ENCODE results near the gene PLD4.
A peak's percentile ranks its signal among the peaks of the same experiment; 100 is the strongest.
"Not testable (repeated sequence)": the region's sequence is repeated elsewhere in the genome, so short reads cannot be mapped to it uniquely, and the experiment has no call there.

PLD4 gene

GRCh38 chr14:104924421-104925213, at the start of gene PLD4:
TSS of gene PLD4 (plus strand) at chr14:104924879. CDS start at chr14:104927141, 2,262 bp downstream.
- intact Hi-C loops (cut with DNase I) = no loop called here
- peak in 2 of 42 donors; percentile 30 to 36 for DNase-seq

DNA sequence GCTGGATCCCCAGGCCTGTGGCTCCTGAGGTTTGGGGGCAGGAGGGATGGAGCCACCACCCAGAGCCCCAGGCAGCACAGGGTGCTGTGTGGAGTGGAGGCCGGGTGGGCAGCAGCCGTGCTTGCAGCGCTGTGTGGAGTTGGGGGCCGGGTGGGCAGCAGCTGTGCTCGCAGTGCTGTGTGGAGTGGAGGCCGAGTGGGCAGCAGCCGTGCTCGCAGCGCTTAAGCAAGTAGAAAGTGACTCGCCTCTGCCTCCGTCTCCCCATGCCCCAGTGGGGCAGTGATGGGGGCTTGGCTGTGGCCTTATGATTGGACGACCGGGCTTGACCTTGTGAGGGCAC, 49.3 kb upstream of the PLD4 start:
- DNase-seq = no peak
- intact Hi-C loops (cut with DNase I) = no loop called here

DNA sequence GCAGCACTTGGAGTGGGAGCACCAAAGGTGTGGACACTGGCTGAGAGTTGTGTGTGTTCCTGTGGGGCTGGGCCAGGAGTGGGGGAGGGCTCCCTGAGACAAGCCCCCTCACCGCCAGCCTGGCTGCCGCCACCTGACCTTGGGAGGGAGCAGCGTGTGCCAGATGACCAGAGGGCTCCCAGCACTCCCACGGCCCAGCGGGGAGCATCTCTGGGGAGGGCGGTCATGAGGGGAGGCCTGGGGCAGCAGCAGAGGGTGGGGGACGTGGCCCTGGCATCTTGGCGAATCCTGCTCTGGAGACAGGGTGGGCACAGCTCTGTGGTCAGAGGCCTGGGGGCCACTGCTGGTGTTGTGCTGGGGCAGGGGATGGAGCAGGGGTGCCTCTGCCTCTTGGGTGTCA, 48.9 kb upstream of the PLD4 start:
- intact Hi-C loops (cut with DNase I) = no loop called here

GRCh38 chr14:104876251-104876699, 48.4 kb upstream of the PLD4 start:
- DNase-seq = peak in 1 of 42 donors; percentile 2
- intact Hi-C loops (cut with DNase I) = no loop called here

More for the DNA sequence above, 48.9 kb upstream of the PLD4 start:
- DNase-seq = no peak

- peak in 1 of 42 donors; percentile 0 for DNase-seq
Observed at GRCh38 chr14:104877066-104877805, 47.4 kb upstream of the PLD4 start.

DNA sequence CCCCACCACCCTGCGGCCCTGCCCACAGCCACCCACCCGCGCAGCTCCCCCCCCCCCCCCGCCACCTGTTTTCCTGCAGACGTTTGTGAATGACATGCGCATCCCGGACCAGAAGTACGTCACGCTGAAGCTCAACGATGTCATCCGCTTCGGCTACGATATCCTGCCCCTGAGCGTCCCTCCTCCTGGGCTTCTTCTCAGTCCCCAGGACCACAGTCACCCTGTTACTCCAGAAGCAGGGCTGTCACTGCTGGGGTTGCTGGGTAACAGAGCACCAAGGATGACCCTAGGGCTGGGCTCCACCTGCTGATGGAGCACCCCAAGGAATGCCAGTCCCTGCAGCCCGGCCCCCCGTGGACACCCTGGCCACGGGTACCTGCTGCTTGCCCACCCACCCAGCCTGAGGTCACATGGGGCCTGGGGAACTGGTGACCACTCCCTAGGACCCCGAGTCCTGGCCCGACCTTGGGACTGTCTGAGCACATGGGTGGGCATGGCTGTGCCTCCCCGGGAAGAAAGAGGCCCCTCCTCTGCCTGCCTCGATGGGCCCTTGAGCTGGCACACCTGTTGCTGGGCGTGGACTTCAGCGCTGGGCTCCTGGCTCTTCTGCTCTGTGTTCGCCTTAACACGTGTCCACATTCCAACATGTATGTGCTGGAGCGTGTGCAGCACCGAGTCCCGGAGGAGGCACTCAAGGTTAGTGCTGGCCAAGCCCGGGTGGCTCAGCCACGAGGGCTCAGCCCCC, 46.7 kb upstream of the PLD4 start:
- intact Hi-C loops (cut with DNase I) = no loop called here
- peak in 2 of 42 donors; percentile 0 to 2 for DNase-seq

More at GRCh38 chr14:104877066-104877805, 47.4 kb upstream of the PLD4 start:
- intact Hi-C loops (cut with DNase I) = no loop called here

DNA sequence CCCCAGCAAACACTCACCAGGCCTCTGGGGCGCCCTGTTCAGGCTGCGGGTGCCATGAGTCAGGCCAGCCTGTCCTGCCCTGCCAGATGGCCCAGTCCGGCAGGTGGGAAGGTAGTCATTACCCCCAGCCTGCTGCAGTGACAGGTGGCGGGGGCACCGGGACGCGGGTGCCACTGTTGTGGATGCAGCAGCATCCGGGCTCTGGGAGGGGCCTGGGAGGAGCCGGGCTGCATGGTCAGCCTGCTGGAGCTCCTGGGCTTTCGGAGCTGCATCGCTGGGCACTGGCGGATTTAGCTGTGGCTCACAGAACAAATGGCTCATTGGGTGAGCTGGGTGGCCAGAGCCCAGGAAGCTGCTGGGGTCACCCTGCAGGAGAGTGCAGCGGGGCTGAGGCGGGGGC, 46.1 kb upstream of the PLD4 start:
- intact Hi-C loops (cut with DNase I) = no loop called here
- peak in 2 of 42 donors; percentile 1 for DNase-seq

- intact Hi-C loops (cut with DNase I) = no loop called here
- DNase-seq = peak in 1 of 42 donors; percentile 2
Observed at GRCh38 chr14:104879201-104879982, 45.3 kb upstream of the PLD4 start.

- intact Hi-C loops (cut with DNase I) = no loop called here
- peak in 2 of 42 donors; percentile 0 to 2 for DNase-seq
Observed at GRCh38 chr14:104879983-104880565, 44.6 kb upstream of the PLD4 start.

DNA sequence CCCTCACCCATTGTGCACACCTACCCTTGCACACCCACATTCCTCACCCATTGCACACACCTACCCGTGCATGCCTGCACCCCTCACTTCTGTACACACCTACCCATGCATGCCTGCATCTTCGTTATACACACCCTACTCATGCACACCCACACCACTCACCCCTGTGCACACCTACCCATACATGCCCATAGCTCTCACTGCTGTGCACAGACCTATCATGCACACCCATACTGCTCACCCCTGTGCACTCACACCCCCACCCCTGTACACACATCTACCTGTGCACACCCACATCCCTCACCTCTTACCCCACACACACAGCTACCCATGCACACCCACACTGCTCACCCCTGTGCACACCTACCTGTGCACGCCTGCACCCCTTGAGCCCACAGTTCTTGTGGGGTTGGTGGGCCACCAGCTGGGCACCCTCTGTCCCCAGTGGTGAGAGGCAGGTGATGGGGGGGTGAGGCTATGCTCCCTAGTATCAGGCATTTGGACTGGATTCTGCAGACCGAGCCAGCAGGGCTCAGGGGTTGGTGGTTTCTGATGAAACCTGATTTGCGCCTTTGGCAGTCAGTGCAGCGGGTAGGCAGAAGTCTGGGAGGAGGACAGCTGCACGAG, 44.0 kb upstream of the PLD4 start:
- DNase-seq = peak in 3 of 42 donors; percentile 1 to 27 (median 3)
- intact Hi-C loops (cut with DNase I) = no loop called here

DNA sequence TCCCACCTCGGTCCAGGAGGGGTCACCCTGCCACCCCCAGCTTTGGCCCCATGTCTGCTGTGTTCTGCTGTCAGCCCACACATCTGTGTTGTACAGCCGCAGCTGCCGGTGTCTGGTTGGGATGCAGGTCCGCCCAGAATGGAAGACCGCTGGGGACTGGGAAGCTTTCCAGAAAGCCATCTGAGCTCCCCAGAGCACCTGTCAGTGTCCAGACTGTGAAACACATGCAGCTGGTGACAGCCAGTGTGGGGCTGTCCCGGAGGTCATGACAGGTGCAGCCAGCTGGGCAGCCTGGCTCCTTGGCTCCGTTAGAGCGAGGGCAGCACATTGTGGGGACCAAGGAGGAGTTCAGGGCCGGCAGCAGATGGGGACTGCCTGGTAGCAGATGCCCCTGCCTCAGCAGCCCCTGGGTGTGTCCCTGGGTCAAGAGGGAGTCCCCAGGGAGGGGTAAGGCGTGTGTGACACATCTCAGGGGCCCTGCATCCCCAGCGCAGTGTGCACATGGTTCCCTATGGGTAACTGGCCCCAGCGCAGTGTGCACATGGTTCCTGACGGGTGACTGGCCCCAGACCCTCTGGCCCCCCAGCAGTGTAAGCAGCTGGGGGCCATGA, 43.2 kb upstream of the PLD4 start:
- DNase-seq = peak in 1 of 42 donors; percentile 1
- intact Hi-C loops (cut with DNase I) = no loop called here

DNA sequence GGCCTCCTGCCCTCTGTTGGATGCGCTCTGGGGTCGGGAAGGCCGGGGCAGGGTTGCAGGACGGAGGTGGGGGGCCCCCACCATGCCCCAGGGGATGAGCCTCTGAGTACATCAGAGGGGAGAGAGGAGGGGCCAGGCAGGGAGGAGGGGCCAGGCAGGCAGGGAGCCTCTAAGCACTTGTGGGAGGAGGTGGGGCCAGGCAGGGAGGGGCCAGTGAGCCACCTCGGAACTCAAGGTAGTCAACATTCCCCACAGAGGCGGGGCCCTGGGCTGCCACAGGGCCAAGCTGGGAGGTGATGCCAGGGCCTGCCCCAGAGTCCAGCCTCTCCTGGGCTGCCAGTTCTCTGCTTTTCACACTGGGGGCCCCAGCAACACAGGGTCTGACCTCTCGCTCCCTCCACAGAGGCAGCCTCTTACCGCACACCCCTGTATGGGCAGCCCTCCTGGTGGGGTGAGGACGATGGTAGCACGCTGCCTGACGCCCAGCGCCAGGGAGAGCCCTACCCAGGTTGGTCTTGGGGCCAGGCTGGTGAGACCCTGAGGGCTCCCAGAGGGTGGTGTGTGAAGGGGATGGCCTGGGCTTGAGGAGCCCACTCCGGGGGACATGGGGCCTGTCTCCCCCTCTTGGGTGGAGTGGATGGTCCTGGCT, 42.2 kb upstream of the PLD4 start:
- intact Hi-C loops (cut with DNase I) = no loop called here
- peak in 4 of 42 donors; percentile 36 to 61 (median 53) for DNase-seq

- DNase-seq = peak in 1 of 42 donors; percentile 2
- intact Hi-C loops (cut with DNase I) = no loop called here
Observed at GRCh38 chr14:104882991-104883660, 41.6 kb upstream of the PLD4 start.

- DNase-seq = peak in 3 of 42 donors; percentile 1 to 14 (median 3)
- intact Hi-C loops (cut with DNase I) = no loop called here
Observed at GRCh38 chr14:104883681-104884361, 40.9 kb upstream of the PLD4 start.

DNA sequence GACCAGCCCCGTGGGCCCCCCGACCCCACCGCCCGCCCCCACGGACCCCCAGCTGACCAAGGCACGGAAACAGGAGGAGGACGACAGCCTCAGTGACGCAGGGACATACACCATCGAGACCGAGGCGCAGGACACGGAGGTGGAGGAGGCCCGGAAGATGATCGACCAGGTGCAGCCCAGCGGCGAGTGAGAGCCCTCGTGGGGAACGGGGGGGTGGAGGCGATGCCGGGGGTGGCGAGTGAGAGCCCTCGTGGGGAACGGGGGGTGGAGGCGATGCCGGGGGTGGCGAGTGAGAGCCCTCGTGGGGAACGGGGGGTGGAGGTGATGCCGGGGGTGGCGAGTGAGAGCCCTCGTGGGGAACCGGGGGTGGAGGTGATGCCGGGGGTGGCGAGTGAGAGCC, 40.3 kb upstream of the PLD4 start:
- peak in 2 of 42 donors; percentile 2 to 13 for DNase-seq

More for the DNA sequence above, 40.3 kb upstream of the PLD4 start:
- intact Hi-C loops (cut with DNase I) = not testable (repeated sequence)
